K562 (cell line): ENCODE measurements around the gene ZDHHC5. TPM values are rescaled to one million over a fixed set of nuclear protein-coding genes. Genes with fewer than 3 reads are reported as not detected.

Experiments used
- BDP1 ChIP-seq: IDR thresholded peaks from 3 replicates; pipeline ENCODE4 v1.6.1; 2011; ENCODE audit not compliant: insufficient read length, insufficient read depth
- CBFA2T3 ChIP-seq: fragments of 450-650 bp; IDR thresholded peaks from 2 replicates; pipeline ENCODE4 v1.6.1; 2017
- KLF16 ChIP-seq: IDR thresholded peaks from 2 replicates; pipeline ENCODE4 v1.6.1; 2016; ENCODE audit warnings: antibody characterized with exemption
- KLF6 ChIP-seq: fragments of 250-450 bp; sonication (Bioruptor Pico); IDR thresholded peaks from 2 replicates; pipeline ENCODE4 v1.4.0; 2020; ENCODE audit warnings: mild to moderate bottlenecking, moderate library complexity, borderline replicate concordance
- NEUROD1 ChIP-seq: fragments of 150-350 bp; IDR thresholded peaks from 2 replicates; pipeline ENCODE4 v1.6.1; 2014; ENCODE audit warnings: borderline replicate concordance, low read length, low read depth; ENCODE audit not compliant: partially characterized antibody
- POLR2G ChIP-seq: fragments of 200-400 bp; formaldehyde crosslinking; IDR thresholded peaks from 2 replicates; pipeline ENCODE4 v1.6.1; 2017; ENCODE audit warnings: low read depth, mild to moderate bottlenecking, antibody characterized with exemption, low read length, moderate library complexity
- RAD51 ChIP-seq: fragments of 450-650 bp; IDR thresholded peaks from 2 replicates; pipeline ENCODE4 v1.7.1; 2016; ENCODE audit warnings: low read depth, mild to moderate bottlenecking, borderline replicate concordance
- TAL1 ChIP-seq: fragments of 450-650 bp; IDR thresholded peaks from 2 replicates; pipeline ENCODE4 v1.6.1; 2016; ENCODE audit warnings: mild to moderate bottlenecking
- U2AF2 ChIP-seq: fragments of 200-400 bp; formaldehyde crosslinking; optimal IDR thresholded peaks from 2 replicates; pipeline ENCODE3; 2017; ENCODE audit warnings: low read depth, mild to moderate bottlenecking, low read length
- ZBTB17 ChIP-seq: fragments of 450-650 bp; formaldehyde crosslinking; IDR thresholded peaks from 2 replicates; pipeline ENCODE4 v1.4.0; 2020; ENCODE audit warnings: mild to moderate bottlenecking
- ZNF184 ChIP-seq: sonication (generic); formaldehyde crosslinking; IDR thresholded peaks from 2 replicates; pipeline ENCODE4 v1.5.0; 2020; ENCODE audit warnings: missing genetic modification reagents
- ZNF232 ChIP-seq: sonication (generic); formaldehyde crosslinking; IDR thresholded peaks from 2 replicates; pipeline ENCODE4 v1.8.0; 2022; ENCODE audit warnings: mild to moderate bottlenecking, missing genetic modification reagents
- ZNF584 ChIP-seq: fragments of 200-800 bp; sonication (Bioruptor generic); IDR thresholded peaks from 2 replicates; pipeline ENCODE4 v1.6.1; 2016; ENCODE audit warnings: low read depth, mild to moderate bottlenecking, missing genetic modification characterization, missing compliant biosample characterization
- polyA plus RNA-seq, 8 experiments: library from polyadenylated mRNA; depleted of rRNA in 4 of 8; stranded (reverse) in 5 of 8; unstranded in 3 of 8; fragments of >200 nt; fragmentation: Nextera tagmentation in 2 of 8; fragmentation: Illumina TruSeq in 1 of 8; extraction: Ambion mirVana in 2 of 8; extraction: Trizol in 1 of 8; gene quantifications; 2 replicates each; pipeline versions ENCODE4 v1.2.1 to v1.2.3, GENCODE V29; 2011 to 2014; ENCODE audit warnings: inconsistent platforms in 1 of 8, missing spikeins in 1 of 8
- total RNA-seq, 7 experiments: library from RNA; depleted of rRNA in 6 of 7; stranded (reverse); fragments of >200 nt in 6 of 7; fragmentation: Illumina TruSeq in 2 of 7; extraction: Trizol in 2 of 7; gene quantifications; 2 replicates each; pipeline versions ENCODE4 v1.2.1 to v1.2.3, GENCODE V29; 2011 to 2021; ENCODE audit warnings: low replicate concordance in 1 of 7
- TF ChIP-seq, protein P1 (sequence below): sonication (generic); formaldehyde crosslinking; IDR thresholded peaks from 2 replicates; pipeline ENCODE4 v1.8.1; 2023; ENCODE audit warnings: mild to moderate bottlenecking, missing genetic modification reagents
- TF ChIP-seq, protein P2 (sequence below): fragments of 450-650 bp; IDR thresholded peaks from 2 replicates; pipeline ENCODE4 v1.7.0; 2016; ENCODE audit warnings: borderline replicate concordance
- TF ChIP-seq, protein P3 (sequence below): IDR thresholded peaks from 3 replicates; pipeline ENCODE4 v1.6.1; 2011; ENCODE audit warnings: borderline replicate concordance, mild to moderate bottlenecking, moderate library complexity; ENCODE audit not compliant: insufficient read length; ENCODE audit errors: extremely low read depth
- TF ChIP-seq, protein P4 (sequence below): fragments of 450-650 bp; IDR thresholded peaks from 2 replicates; pipeline ENCODE4 v1.6.1; 2016; ENCODE audit warnings: mild to moderate bottlenecking

ZDHHC5 gene
- total and polyA plus RNA-seq, 9 of the 15 experiments (the other 6 are each of a cell fraction or from before 2014, with no cell fraction given) = 3.8 to 64.2 (median 35.9) TPM

DNA sequence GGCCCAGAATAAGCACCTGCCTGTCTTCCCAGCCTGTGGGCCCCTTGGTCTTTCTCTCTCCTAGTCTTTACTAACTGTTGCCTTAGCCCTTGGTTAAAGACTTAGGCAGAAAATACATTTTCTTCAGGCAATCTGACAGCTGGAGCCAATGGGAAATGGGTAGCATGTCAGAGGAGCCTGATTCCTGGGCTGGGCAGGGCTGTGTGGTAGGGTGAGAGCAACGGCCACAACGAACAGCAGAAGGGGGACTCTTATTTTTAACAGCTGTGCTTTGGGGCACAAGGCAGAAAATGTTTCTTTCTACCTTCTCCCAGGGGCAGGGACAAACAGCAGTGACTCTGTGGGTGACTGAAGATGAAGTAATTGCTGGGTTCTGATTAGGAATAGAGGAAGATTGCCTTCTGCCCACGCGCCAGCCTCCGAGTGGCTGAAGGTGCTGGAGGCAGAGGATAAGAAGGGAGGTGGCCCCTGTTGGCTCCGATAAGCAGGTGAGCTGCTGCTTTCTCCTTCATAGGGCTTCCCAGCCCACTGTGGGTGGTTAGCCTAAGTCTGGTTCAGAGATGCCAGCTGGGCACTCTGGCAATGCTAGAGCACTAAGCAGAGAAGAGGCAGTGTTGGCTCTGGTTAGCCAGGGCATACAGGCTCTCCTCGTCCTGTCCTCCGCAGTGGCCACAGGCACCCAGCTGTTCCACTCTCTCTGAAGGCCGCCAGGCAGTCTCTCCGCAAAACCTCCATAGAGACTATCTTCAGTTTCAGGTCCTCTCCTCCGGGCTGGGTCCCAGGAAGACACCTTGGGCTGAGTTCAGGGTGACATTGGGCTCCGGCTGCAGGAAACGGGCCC, 19.7 kb upstream of the ZDHHC5 start (continued):
- TF ChIP-seq, protein P1, sequence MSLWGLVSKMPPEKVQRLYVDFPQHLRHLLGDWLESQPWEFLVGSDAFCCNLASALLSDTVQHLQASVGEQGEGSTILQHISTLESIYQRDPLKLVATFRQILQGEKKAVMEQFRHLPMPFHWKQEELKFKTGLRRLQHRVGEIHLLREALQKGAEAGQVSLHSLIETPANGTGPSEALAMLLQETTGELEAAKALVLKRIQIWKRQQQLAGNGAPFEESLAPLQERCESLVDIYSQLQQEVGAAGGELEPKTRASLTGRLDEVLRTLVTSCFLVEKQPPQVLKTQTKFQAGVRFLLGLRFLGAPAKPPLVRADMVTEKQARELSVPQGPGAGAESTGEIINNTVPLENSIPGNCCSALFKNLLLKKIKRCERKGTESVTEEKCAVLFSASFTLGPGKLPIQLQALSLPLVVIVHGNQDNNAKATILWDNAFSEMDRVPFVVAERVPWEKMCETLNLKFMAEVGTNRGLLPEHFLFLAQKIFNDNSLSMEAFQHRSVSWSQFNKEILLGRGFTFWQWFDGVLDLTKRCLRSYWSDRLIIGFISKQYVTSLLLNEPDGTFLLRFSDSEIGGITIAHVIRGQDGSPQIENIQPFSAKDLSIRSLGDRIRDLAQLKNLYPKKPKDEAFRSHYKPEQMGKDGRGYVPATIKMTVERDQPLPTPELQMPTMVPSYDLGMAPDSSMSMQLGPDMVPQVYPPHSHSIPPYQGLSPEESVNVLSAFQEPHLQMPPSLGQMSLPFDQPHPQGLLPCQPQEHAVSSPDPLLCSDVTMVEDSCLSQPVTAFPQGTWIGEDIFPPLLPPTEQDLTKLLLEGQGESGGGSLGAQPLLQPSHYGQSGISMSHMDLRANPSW = no peak
- TF ChIP-seq NEUROD1 = peak; percentile 76
- peak; percentile 99 for TF ChIP-seq KLF16
- TF ChIP-seq, protein P2, sequence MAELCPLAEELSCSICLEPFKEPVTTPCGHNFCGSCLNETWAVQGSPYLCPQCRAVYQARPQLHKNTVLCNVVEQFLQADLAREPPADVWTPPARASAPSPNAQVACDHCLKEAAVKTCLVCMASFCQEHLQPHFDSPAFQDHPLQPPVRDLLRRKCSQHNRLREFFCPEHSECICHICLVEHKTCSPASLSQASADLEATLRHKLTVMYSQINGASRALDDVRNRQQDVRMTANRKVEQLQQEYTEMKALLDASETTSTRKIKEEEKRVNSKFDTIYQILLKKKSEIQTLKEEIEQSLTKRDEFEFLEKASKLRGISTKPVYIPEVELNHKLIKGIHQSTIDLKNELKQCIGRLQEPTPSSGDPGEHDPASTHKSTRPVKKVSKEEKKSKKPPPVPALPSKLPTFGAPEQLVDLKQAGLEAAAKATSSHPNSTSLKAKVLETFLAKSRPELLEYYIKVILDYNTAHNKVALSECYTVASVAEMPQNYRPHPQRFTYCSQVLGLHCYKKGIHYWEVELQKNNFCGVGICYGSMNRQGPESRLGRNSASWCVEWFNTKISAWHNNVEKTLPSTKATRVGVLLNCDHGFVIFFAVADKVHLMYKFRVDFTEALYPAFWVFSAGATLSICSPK = no peak
- no peak for TF ChIP-seq U2AF2
- peak; percentile 99 for TF ChIP-seq CBFA2T3
- TF ChIP-seq, protein P3, sequence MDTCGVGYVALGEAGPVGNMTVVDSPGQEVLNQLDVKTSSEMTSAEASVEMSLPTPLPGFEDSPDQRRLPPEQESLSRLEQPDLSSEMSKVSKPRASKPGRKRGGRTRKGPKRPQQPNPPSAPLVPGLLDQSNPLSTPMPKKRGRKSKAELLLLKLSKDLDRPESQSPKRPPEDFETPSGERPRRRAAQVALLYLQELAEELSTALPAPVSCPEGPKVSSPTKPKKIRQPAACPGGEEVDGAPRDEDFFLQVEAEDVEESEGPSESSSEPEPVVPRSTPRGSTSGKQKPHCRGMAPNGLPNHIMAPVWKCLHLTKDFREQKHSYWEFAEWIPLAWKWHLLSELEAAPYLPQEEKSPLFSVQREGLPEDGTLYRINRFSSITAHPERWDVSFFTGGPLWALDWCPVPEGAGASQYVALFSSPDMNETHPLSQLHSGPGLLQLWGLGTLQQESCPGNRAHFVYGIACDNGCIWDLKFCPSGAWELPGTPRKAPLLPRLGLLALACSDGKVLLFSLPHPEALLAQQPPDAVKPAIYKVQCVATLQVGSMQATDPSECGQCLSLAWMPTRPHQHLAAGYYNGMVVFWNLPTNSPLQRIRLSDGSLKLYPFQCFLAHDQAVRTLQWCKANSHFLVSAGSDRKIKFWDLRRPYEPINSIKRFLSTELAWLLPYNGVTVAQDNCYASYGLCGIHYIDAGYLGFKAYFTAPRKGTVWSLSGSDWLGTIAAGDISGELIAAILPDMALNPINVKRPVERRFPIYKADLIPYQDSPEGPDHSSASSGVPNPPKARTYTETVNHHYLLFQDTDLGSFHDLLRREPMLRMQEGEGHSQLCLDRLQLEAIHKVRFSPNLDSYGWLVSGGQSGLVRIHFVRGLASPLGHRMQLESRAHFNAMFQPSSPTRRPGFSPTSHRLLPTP = no peak
- TF ChIP-seq POLR2G = no peak
- TF ChIP-seq ZBTB17 = peak; percentile 24; the same call in 1 of the 2 replicates
- TF ChIP-seq, protein P4, sequence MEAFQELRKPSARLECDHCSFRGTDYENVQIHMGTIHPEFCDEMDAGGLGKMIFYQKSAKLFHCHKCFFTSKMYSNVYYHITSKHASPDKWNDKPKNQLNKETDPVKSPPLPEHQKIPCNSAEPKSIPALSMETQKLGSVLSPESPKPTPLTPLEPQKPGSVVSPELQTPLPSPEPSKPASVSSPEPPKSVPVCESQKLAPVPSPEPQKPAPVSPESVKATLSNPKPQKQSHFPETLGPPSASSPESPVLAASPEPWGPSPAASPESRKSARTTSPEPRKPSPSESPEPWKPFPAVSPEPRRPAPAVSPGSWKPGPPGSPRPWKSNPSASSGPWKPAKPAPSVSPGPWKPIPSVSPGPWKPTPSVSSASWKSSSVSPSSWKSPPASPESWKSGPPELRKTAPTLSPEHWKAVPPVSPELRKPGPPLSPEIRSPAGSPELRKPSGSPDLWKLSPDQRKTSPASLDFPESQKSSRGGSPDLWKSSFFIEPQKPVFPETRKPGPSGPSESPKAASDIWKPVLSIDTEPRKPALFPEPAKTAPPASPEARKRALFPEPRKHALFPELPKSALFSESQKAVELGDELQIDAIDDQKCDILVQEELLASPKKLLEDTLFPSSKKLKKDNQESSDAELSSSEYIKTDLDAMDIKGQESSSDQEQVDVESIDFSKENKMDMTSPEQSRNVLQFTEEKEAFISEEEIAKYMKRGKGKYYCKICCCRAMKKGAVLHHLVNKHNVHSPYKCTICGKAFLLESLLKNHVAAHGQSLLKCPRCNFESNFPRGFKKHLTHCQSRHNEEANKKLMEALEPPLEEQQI = no peak
- TF ChIP-seq ZNF584 (CRISPR knock-in tag) = no peak
- TF ChIP-seq BDP1 = no peak
- 0 out of 2 replicates have a peak, but pooled peaks have one; percentile 18 for TF ChIP-seq RAD51
- no peak for TF ChIP-seq ZNF232 (CRISPR knock-in tag)
- no peak for TF ChIP-seq ZNF184 (CRISPR knock-in tag)
- TF ChIP-seq KLF6 = no peak
- peak; percentile 98 for TF ChIP-seq TAL1
